Uterus (tissue), 2 donors: Measurements from ENCODE around the gene ERMARD.
A peak's percentile ranks its signal among the peaks of the same experiment; 100 is the strongest.

Experiments
- CTCF ChIP-seq, 4 experiments: fragments of 200-600 bp in 2 of 4; fragments of 450-650 bp in 2 of 4; sonication (generic) in 2 of 4; IDR thresholded peaks; one replicate each; pipeline ENCODE4 v1.5.1; 2016 to 2019; ENCODE audit warnings: antibody characterized with exemption in 4 of 4, mild to moderate bottlenecking in 2 of 4, moderate library complexity in 1 of 4
- POLR2A ChIP-seq, 2 donors: fragments of 450-650 bp; IDR thresholded peaks; one replicate each; pipeline ENCODE4 v1.6.1; 2016; ENCODE audit warnings: antibody characterized with exemption in 2 of 2, mild to moderate bottlenecking in 1 of 2, moderate library complexity in 1 of 2

- no peak for TF ChIP-seq POLR2A (IDR thresholded peaks at IDR 0.05)
- peak in 2 of 4 experiments; percentile 3 to 9 for TF ChIP-seq CTCF (IDR thresholded peaks at IDR 0.05)
These were observed 26.8 kb upstream of the ERMARD start, which contains the start of gene PHF10 for GRCh38 chr6:169724494-169725124.
